Effector CD4-positive, alpha-beta T cell (primary cell): Measurements from ENCODE around the gene IZUMO4.
A peak's percentile ranks its signal among the peaks of the same experiment; 100 is the strongest.

Source experiments
- DNase-seq: peaks from one replicate; pipeline ENCODE4 v3.0.0-alpha.2; 2020

Gene IZUMO4

DNA sequence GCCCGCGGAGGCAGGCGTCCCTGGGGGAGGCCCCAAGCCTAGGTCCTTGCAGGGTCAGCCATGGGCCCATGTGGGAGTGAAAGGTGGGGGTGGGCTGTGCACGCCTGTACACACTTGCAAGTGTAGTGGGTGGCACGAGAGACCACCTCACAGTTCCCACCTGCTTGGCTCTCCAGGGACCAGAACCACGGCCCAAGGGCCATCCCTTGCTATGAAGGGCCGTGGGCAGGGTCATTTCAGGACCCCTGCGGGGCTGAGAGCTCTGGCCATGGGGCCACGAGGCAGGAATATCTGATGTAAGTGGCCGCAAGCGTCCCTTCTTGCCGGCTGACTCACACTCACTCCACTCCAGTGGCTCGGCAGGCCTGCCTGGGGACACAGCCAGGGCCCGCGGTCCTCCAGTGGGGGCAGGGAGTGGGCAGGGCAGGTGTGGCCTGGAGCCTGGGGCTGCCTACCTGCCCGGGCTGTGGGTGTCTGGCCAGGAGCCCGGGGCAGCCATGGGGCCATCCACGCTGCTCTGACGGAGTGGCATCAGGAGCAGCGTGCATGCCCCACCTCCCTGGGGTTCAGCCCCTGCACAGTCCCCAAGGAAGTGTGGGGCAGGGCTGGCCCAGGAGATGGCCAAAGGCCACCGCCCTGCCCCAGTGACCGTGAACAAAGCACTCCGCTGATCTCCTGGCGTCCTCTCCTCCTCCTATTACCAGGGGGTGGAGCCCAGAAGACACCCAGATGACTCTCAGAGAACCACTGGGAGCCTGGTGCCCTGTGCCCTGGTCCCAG, 37.1 kb upstream of the IZUMO4 start:
- no peak for DNase-seq

DNA sequence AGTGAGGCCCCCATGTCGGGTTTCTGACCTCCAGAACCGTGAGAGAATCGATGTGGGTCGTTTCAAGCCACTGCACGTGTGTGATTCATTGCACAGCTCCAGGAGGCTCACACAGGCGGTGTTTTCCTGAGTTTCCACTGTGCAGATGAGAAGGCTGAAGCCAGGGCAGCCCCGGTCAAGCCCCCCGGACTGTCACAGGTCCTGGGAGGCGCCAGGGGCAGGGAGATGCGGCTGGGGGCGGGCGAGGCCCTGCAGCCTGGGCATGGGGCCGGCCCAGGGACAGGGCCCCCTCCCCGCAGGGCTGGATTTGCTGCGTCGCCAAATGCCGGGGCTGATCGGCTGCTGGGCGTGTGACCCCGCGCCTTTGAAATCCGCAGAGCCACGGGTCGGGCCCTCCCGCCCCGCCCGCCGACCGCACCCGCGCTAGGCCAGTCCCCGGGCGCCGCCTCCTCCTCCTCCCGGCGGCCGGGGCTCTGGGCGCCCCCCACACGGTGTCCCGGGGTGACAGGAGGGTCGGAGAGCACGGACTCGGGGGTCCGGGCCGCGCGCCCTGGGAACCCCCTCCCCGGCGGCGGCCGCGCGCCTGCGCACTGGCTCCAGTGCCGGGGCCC, 35.7 kb upstream of the IZUMO4 start:
- no peak for DNase-seq

DNA sequence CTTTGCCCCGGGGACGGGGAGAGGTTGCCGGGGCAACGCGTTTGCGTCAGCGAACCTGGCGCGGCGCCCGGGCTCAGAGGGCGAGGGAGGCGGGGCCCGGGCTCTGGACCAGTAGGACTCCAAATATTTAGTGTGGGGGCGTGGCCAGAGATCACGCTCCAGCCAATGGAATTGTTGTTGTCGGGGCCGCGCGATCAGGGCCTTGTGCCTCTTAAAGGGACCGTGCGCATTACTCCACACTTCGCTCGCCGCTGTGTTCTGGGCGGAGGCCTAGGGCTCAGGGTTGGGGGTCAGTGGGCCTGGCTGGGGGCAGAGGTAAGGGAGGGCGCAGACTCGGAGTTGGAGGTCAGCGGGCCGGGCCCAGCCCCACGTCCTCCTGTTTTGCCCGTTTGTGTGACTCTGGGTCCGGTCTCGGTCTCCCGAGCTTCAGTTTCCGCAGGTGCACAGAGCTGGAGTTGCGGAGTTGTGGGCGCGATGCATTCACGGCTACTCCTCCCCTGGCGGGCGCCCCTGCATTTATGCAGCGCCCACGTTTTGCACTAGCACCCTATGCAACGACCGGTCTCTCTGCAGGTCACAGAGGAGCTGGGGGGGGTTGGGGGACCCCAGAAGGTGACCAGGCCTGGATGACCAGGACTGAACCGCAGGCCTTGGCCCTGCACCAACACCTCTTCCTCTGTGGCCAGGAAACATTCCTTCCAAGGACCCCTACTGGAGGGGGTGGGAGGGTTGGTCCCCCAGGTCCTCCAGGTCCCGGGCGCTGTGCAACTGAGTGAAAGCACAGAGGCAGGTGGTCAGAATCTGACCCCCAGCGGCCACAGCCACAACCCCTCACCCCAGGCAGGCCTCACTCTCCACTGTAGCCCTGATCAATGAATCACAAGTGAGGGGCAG, 35.0 kb upstream of the IZUMO4 start:
- peak; percentile 99 for DNase-seq

DNA sequence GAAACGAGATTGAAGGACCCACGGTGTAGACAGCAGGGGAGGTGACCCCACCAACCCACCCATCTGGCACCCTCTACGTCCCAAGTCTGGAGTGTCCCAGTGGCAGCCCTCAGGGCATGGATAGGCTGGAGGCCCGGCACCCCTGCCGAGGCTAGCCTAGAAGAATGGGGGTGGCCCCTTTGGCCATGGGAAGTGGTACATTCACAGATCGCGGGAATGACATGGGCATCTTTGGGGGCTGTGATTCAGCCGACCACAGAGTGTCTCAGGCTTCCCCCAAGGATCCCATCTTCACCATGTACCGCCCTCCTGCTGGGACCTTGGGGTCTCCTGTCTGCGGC, 34.4 kb upstream of the IZUMO4 start:
- DNase-seq, result no peak

DNA sequence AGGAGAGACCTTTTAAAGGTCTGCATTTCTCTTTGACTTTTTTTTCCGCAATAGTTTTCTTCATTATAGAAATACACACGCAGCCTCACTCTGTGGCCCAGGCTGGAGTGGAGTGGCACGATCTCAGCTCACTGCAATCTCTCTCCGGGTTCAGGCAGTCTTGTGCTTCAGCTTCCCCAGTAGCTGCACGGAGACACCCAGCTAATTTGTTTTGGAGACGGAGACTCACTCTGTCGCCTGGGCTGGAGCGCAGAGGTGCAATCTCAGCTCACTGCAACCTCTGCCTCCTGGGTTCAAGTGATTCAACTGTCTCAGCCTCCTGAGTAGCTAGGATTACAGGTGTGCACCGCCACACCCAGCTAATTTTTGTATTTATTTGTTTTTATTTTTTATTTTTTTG, 33.9 kb upstream of the IZUMO4 start:
- DNase-seq, result no peak

DNA sequence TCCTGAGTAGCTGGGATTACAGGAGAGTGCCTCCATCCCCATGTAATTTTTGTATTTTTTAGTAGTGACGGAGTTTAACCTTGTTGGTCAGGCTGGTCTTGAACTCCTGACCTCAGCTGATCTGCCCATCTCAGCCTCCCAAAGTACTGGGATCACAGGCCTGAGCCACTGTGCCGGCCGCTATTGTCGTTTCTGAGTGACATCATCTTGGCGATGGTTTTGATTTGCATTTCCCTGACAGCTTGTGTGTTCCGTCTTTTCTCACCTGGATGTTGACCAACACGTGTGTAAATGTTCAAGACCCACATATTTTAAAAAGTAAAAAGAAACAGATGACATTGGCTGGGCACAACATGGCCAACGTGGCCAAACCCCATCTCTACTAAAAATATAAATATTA, 32.9 kb upstream of the IZUMO4 start:
- no peak for DNase-seq

DNA sequence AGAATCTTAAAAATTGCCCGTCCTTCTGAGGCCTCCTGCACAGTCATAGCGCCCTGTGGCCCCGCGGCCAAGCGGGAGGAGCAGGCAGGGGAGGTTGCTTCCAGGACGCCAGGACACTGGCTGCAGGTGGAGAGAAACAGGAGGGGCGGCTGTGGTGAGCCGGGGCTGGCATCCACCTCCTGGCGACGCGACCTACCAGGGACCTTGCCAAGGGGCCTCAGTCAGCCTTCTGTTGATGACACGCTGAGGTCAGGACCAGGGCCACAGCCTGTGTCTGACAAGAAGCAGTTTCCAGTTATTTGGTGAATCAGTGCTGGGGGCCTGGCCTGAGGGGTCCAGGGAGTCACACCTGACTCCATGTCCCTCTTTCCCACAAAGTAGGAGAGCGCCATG, 32.3 kb upstream of the IZUMO4 start:
- no peak for DNase-seq

DNA sequence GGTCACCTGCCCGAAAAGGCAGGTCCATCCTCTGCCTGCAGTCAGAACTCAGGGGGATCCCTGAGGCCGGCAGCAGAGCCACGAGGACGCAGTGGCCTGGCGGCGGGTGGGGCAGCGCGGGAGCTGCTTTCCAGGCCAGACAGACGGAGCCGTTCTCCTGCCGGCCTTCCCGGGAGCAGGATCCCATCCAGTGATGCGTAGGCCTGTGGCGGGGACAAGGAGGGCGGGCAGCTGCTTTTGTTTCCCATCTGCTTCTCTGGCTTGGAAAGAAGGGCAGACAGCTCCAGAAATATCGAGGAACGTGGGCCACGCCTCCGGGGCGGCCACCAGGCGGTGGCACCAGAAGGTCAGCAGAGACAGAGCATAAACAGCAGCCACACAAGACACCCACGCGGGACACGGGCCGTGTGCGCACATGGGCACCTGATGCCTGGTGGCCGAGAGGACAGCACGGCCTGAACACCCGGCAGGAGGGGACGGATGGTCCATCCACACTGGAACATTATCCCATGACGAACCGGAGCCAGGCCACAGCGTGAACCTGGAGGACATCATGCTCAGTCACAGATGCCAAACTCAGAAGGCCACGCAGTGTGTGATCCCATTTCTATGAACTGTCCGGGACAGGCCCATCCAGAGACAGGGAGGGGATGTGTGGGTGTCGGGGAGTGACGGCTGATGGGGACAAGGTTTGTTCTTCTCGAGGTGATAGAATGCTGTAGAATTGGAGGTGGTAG, 31.8 kb upstream of the IZUMO4 start:
- DNase-seq, result no peak

DNA sequence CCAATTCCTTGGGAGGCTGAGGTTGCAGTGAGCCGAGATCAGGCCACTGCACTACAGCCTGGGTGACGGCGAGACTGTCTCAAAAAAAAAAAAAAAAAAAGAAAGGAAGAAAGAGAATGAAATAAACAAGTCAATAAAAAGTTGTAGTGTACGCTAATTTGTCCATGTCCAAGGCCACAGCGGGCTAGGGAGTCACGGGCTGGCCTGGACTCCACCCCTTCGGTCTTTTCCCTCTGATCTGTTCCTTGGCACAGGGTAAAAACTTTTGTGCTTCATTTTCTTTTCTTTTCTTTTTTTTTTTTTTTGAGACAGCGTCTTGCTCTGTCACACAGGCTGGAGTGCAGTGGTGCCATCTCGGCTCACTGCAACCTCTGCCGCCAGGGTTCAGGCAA, 26.3 kb upstream of the IZUMO4 start:
- DNase-seq, result no peak

DNA sequence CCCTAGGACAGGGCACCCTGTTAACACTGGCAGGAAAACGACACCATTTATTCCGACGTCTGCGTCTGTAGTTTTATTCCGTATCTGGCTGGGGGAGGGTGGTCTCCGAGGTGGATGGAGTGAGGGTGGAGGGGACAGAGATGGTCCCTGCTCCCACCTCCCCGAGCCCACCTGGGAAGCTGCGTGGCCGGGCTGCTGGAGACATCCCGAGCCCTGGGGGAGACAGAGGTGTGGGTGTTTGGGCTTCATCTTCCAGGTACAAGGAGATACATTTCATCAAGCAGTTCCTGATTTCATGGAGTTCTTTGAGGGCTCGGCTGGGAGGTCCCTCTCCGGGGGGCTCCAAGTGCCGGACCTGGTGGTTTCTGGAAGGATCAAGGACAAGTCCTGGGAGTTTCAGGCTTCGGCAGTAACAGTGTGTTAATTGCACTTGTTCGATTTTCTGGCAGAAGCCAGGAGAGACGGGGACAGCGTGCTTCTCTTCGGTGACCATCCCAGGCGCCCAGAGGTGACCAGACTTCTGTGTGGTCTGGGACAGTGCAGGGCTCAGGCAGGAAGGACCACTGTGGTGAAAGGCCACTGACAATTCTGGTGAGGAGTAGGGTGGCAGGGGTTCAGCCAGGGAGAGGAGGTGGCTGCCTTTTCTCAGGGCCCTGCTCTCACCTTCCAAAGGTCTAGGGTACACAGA, 25.6 kb upstream of the IZUMO4 start:
- DNase-seq, result no peak

DNA sequence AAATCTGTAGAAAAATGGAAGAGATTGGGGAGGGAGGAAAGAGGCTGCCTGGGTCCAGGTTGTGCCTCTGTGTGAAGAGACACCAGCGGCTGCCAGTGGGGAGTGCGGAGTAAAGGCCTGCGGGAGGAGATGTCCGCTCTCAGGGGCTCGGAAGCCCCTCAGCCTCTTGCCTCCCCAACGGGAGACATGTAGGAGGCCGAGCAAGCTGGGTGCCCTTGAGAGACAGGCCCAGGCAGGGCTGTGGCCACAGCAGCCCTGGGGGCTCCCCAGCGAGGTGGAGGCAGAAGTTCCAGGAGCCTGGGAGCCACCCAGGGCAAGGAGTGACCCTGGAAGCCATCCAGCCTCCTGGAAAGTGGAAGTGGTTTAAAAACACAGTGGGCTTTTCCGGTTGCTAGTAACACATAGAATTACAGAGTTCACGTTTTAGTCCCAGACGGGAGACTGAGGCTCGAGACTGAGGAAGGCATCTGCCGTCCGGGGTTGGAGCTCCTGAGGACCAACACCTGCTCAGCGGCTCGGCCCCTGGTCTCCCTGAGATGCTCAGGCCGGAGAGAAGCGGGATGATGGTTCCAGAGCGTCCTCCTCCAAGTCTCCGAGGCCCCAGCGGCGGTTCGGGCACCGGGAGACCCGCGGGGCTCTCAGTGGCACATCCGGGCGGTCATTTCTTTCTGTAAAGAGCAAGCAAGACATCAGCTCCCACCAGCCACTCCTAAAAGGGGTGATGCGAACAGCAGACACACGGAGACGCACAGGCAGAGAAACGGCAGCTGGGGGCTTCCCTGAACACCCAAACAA, 23.8 kb upstream of the IZUMO4 start:
- DNase-seq, result no peak

DNA sequence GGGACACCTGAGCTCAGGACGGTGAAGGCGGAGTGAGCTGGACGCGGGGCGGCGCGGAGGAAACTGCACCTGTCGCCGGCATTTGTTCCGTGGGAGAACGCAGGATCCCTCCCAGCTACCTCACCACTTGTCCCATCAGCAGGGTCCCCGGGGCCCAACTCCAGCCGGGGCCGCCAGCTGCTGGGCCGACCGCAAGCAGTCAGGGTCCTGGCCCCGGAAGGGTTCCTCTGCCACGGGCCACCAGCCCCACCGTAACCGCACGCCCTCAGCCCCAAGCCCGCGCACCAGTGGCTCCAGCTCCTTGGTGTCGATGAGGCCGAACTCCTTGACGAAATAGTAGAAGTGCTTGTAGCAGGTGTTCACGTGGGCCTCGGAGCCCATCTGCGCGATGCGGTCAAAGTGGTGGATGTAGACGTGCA, 20.2 kb upstream of the IZUMO4 start:
- no peak for DNase-seq

DNA sequence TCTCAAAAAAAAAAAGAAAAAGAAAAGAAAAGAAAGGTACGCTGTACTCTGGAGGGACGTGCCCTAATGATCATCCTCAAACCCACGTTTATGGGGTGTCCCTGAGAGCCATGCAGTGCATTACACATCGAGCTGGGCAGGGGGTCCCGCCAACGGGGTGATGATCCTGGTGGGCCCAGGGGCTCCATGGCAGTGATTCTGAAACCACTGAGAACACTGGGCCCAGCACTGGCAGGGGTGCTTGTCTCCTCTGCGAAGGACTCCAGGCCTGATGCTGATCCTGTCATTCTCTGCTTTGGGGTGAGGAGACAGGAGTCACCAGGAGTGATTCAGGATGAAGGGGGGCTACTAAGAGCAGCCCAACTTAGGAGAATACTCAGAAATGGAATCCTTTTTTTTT, 19.3 kb upstream of the IZUMO4 start:
- no peak for DNase-seq

DNA sequence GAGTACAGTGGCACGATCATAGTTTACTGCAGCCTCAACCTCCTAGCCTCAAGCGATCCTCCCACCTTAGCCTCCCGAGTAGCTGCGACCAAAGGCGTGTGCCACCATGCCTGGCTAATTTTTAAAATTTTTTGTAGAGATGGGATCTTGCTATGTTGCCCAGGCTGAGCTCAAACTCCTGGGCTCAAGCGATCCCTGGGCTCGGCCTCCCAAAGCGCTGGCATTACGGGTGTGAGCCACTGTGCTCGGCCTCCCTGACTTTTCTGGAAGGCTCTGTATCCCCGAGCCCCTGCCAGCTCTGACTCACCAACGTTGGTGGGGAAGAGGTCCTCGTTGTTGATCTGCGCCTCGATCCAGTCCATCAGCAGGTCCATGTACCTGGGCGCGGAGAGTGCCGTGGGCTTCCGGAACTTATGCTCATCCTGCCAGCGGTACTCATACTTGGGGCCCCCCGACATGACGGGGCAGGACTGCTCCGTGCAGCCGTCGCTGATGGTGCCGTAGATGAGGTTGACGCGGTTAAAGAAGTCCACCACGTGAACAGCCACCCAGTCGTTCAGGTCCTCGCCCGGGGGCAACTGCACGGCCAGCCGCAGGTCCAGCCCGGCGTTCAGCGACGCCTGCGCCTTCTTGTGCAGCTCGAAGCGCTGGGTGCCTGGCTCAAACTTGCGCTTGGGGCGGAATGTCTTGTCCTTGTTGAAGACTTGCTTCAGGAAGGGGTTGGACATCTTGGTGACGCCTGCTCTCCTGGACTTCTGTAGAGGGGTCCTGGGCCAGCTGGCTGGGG, 18.7 kb upstream of the IZUMO4 start:
- DNase-seq, result no peak

DNA sequence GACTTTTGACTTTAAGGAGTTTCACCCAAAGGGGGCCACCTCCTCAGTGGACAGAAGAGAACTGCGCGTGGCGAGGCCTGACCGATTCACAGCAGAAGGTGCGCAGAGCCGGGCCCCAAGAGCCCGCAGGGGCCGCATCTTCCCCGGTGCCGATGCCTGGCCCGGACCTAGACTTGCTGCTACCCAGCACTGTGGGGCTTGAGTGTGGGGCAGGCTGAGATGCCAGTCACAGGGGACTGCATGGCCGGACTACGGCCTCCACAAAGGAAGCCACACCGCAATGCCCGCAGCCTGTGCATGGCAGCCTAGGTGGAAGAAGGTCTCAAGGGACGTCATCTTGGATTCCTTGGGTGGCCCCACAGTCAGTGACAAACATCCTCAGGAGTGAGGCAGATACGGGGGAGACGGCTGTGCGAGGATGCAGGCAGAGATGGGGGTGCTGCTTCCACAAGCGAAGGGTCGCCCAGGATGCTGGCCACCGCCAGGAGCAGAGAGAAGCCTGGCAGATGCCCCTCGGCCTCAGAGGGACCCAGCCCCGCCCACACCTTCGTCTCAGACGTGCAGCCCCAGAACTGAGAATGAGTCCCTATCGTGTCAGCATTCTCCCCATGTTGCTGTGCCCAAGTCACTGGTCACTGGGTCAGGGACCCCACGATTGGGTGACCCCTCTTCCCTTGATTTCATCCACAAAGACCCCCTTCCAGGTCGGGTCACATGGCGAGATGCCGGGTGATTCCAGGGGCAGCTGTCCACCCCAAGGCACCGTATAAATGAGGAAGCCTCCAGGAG, 17.4 kb upstream of the IZUMO4 start:
- no peak for DNase-seq

DNA sequence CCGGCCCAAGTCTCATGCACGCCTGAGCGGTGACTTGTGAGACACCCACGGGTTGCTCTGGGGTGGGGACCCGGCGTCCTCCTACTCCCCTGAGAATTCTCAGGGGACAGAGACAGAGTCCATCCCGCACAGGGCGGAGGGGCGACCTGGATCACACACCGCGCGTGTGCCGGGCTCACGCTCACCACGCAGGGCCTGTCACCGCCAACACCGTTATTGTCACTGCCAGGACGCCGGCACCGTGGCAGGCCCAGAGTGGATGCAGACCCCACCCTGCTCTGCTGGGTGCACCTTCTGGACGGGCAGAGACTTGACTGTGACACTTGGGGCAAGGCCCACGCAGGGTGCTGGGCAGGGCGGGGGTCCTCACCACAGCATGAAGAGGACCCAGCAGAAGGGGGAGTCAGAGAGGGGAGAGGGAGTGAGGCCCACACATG, 16.8 kb upstream of the IZUMO4 start:
- no peak for DNase-seq

DNA sequence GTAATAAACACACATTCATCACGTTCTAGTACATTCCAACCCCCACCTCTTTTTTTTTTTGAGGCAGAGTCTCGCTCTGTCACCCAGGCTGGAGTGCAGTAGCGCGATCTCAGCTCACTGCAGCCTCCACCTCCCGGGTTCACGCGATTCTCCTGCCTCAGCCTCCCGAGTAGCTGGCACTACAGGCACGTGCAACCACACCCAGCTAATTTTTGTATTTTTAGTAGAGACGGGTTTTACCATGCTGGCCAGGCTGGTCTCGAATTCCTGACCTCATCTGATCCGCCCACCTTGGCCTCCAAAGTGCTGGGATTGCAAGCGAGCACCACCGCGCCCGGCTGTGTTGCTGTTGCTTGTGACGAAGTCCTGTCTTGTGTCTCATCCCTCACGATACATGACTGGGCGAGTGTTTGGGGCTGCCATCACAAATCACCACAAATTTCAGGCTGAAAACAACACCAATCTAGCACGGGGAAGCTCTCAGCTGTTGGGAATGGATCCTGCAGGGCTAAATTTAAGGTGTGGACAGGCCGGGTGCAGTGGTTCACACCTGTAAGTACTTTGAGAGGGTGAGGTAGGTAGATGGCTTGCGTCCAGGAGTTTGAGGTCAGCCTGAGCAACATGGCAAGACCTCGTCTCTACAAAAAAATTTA, 16.3 kb upstream of the IZUMO4 start:
- no peak for DNase-seq

DNA sequence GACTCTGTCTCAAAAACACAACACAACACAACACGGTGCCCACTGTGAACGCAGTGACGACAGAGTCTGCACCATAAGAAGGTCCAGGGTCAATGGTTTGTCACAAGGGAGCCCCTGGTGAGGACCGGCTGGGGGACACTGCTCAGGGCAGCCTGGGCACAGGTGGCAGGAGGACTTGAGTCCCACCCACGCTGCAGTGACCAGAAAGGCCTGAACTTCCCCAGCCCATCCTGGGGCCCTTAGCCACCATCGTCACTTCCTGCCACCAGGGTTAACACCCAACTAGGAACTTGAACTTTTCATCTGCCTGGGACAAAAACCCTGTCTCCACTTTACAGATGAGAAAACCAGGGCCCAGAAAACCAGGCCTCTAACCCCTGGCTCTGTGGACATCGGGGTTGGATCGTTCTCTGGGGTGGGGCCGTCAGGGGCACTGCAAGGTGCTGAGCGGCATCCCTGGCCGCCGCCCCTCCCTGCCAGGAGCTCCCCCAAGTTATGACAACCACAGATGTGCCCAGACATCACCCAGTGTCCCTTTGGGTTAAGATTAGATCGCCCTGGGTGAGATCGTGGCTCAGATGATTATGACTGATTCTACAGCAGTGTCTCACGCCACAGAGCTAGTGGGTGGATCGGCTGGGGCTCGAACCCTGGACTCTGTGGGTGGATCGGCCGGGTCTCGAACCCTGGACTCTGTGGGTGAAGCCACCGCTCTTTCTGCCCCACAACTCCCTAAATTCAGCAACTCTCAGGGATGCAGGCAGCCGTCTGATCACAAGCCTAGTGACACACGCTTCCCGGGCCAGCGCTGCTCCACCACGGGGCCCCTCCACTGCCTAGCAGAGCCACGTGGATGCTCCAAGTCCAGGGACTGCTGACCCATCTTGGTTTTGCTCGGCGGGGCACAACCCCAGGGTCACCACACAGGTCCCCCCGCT, 14.6 kb upstream of the IZUMO4 start:
- DNase-seq, result peak; percentile 32
